HepG2 (cell line): ENCODE measurements around the gene BCAS3. TPM values are rescaled to one million over a fixed set of nuclear protein-coding genes. Genes with fewer than 3 reads are reported as not detected.
A peak's percentile ranks its signal among the peaks of the same experiment; 100 is the strongest.

Source experiments
- AHDC1 ChIP-seq: sonication (generic); formaldehyde crosslinking; IDR thresholded peaks from 2 replicates; pipeline ENCODE4 v1.5.1; 2020; ENCODE audit warnings: mild to moderate bottlenecking, missing genetic modification reagents, borderline replicate concordance
- CEBPG ChIP-seq: IDR thresholded peaks from 2 replicates; pipeline ENCODE4 v1.6.1; 2016
- ETV5 ChIP-seq: IDR thresholded peaks from 2 replicates; pipeline ENCODE4 v1.6.1; 2018; ENCODE audit warnings: missing biosample characterization, missing genetic modification reagents, inconsistent platforms, borderline replicate concordance
- NFYC ChIP-seq: IDR thresholded peaks from 2 replicates; pipeline ENCODE4 v1.6.1; 2016; ENCODE audit warnings: missing genetic modification reagents, missing compliant biosample characterization
- ZFAT ChIP-seq: sonication (generic); formaldehyde crosslinking; conservative IDR thresholded peaks from 2 replicates; pipeline ENCODE4 v1.8.1; 2023; ENCODE audit warnings: missing genetic modification reagents, inconsistent platforms
- ZIK1 ChIP-seq: sonication (generic); formaldehyde crosslinking; IDR thresholded peaks from 2 replicates; pipeline ENCODE4 v1.5.0; 2020; ENCODE audit warnings: mild to moderate bottlenecking, low read depth, missing genetic modification reagents, borderline replicate concordance
- ZNF530 ChIP-seq: sonication (generic); formaldehyde crosslinking; IDR thresholded peaks from 2 replicates; pipeline ENCODE4 v1.5.0; 2020; ENCODE audit warnings: low read depth, mild to moderate bottlenecking, missing genetic modification reagents
- ZNF552 ChIP-seq: sonication (generic); formaldehyde crosslinking; IDR thresholded peaks from 2 replicates; pipeline ENCODE4 v1.9.0; 2022; ENCODE audit warnings: missing genetic modification reagents, mild to moderate bottlenecking, borderline replicate concordance
- ZNF572 ChIP-seq: sonication (generic); formaldehyde crosslinking; IDR thresholded peaks from 2 replicates; pipeline ENCODE4 v1.5.1; 2020; ENCODE audit warnings: mild to moderate bottlenecking, missing genetic modification reagents
- ZNF687 ChIP-seq: sonication (generic); formaldehyde crosslinking; IDR thresholded peaks from 2 replicates; pipeline ENCODE4 v1.5.1; 2020; ENCODE audit warnings: mild to moderate bottlenecking, missing genetic modification reagents, moderate library complexity
- ZNF775 ChIP-seq: sonication (generic); formaldehyde crosslinking; IDR thresholded peaks from 2 replicates; pipeline ENCODE4 v1.4.0; 2020; ENCODE audit warnings: missing genetic modification reagents, mild to moderate bottlenecking, moderate library complexity, borderline replicate concordance
- ZNF850 ChIP-seq: sonication (generic); formaldehyde crosslinking; conservative IDR thresholded peaks from 2 replicates; pipeline ENCODE4 v1.9.0; 2021; ENCODE audit warnings: mild to moderate bottlenecking, missing genetic modification reagents
- polyA plus RNA-seq, 8 experiments: library from polyadenylated mRNA; depleted of rRNA in 3 of 8; stranded (reverse) in 7 of 8; unstranded in 1 of 8; fragments of >200 nt; fragmentation: Illumina TruSeq in 4 of 8; extraction: Trizol in 4 of 8; gene quantifications; 2 replicates each; pipeline versions ENCODE4 v1.2.1 to v1.2.3, GENCODE V29; 2011 to 2016; ENCODE audit warnings: low read depth in 4 of 8, missing spikeins in 1 of 8, mixed read lengths in 1 of 8; ENCODE audit not compliant: insufficient read depth in 1 of 8
- total RNA-seq, 5 experiments: library from RNA; depleted of rRNA; stranded (reverse); fragments of >200 nt; fragmentation: Illumina TruSeq; extraction: Trizol; gene quantifications; 2 replicates each; pipeline ENCODE4 v1.2.3, GENCODE V29; 2016; ENCODE audit warnings: low read depth in 1 of 5
- TF ChIP-seq, protein P1 (sequence below): sonication (generic); formaldehyde crosslinking; IDR thresholded peaks from 2 replicates; pipeline ENCODE4 v1.4.0; 2020; ENCODE audit warnings: mild to moderate bottlenecking, missing genetic modification reagents
- TF ChIP-seq, protein P2 (sequence below): sonication (generic); formaldehyde crosslinking; IDR thresholded peaks from 2 replicates; pipeline ENCODE4 v1.9.0; 2022; ENCODE audit warnings: low read depth, missing genetic modification reagents

Gene BCAS3
- total and polyA plus RNA-seq, 2 of the 13 experiments (the other 11 are each of a cell fraction or from before 2014, with no cell fraction given) = 10.7 to 11.2 TPM

- TF ChIP-seq ZNF775 (CRISPR knock-in tag) (no peak), ZNF572 (CRISPR knock-in tag) (no peak; the same call in 1 of the 2 replicates), ZNF552 (CRISPR knock-in tag) (no peak), NFYC (CRISPR knock-in tag) (no peak), ZNF530 (no peak), ETV5 (CRISPR knock-in tag) (no peak), AHDC1 (CRISPR knock-in tag) (no peak), ZFAT (CRISPR knock-in tag) (no peak), CEBPG (CRISPR knock-in tag) (no peak), ZNF687 (CRISPR knock-in tag) (peak; percentile 69), ZNF850 (CRISPR knock-in tag) (no peak), ZIK1 (no peak)
- TF ChIP-seq, protein P1, sequence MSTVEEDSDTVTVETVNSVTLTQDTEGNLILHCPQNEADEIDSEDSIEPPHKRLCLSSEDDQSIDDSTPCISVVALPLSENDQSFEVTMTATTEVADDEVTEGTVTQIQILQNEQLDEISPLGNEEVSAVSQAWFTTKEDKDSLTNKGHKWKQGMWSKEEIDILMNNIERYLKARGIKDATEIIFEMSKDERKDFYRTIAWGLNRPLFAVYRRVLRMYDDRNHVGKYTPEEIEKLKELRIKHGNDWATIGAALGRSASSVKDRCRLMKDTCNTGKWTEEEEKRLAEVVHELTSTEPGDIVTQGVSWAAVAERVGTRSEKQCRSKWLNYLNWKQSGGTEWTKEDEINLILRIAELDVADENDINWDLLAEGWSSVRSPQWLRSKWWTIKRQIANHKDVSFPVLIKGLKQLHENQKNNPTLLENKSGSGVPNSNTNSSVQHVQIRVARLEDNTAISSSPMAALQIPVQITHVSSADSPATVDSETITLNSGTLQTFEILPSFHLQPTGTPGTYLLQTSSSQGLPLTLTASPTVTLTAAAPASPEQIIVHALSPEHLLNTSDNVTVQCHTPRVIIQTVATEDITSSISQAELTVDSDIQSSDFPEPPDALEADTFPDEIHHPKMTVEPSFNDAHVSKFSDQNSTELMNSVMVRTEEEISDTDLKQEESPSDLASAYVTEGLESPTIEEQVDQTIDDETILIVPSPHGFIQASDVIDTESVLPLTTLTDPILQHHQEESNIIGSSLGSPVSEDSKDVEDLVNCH (CRISPR knock-in tag) = 0 out of 2 replicates have a peak, but pooled peaks have one; percentile 39
- TF ChIP-seq, protein P2, sequence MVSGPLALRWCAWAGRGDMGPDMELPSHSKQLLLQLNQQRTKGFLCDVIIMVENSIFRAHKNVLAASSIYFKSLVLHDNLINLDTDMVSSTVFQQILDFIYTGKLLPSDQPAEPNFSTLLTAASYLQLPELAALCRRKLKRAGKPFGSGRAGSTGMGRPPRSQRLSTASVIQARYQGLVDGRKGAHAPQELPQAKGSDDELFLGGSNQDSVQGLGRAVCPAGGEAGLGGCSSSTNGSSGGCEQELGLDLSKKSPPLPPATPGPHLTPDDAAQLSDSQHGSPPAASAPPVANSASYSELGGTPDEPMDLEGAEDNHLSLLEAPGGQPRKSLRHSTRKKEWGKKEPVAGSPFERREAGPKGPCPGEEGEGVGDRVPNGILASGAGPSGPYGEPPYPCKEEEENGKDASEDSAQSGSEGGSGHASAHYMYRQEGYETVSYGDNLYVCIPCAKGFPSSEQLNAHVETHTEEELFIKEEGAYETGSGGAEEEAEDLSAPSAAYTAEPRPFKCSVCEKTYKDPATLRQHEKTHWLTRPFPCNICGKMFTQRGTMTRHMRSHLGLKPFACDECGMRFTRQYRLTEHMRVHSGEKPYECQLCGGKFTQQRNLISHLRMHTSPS = no peak
These were observed 690.6 kb downstream of the BCAS3 start (continued) for GRCh38 chr17:61368049-61368831.
